GM10248 (cell line): ENCODE data around the gene PRKCQ.

Experiments used
- CTCF ChIA-PET: fragments of 300-600 bp; sonication (Branson Sonifier 250); formaldehyde crosslinking; extraction: SDS; loops from one replicate; lab custom pipeline; 2021; ENCODE audit warnings: antibody characterized with exemption; lab: Yijun Ruan, JAX
- POLR2A ChIA-PET: fragments of 350-650 bp; sonication (Branson Sonifier 250); formaldehyde crosslinking; extraction: SDS; loops from one replicate; lab custom pipeline; 2020; ENCODE audit warnings: antibody characterized with exemption; lab: Yijun Ruan, JAX
- DNase-seq: peaks from one replicate; pipeline ENCODE4 v3.0.0; 2012; ENCODE audit errors: extremely low spot score
- TF ChIP-seq, protein P1 (sequence below): IDR thresholded peaks from 2 replicates; pipeline ENCODE4 v1.5.1; 2012; ENCODE audit warnings: mild to moderate bottlenecking, low read depth; ENCODE audit errors: extremely low read depth, missing control alignments, control extremely low read depth

PRKCQ gene

DNA sequence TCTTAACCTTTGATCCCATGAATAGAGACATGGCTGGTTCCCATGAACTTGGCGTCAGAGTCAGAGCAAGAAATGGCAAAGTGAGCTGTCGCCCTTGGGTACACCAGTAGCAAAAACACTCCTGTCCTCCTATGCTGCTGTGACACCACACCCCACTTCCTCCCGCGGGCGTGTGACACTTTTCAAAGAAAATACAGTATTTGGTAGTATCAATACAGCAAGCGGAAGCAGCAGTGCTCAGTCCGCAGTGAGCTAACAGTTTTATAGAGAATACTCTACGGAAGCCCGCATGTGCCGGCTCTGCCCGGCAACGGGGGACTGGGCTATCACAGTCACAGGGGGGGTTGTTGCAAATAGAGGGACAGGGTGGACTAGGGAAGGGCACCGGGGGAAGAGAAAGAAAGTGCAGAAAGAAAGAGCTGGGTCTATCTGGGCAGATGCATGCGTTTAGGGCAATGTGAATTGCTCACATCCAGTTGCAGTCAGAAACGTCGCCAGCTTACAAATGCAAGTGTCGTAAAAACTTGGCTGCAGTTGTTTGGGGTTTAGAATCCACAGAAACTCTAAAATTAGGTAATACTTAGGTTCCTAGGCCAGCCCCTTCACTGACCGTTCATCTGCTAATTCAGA, 49.8 kb downstream of the PRKCQ start:
- DNase-seq, result no peak
- TF ChIP-seq, protein P1, sequence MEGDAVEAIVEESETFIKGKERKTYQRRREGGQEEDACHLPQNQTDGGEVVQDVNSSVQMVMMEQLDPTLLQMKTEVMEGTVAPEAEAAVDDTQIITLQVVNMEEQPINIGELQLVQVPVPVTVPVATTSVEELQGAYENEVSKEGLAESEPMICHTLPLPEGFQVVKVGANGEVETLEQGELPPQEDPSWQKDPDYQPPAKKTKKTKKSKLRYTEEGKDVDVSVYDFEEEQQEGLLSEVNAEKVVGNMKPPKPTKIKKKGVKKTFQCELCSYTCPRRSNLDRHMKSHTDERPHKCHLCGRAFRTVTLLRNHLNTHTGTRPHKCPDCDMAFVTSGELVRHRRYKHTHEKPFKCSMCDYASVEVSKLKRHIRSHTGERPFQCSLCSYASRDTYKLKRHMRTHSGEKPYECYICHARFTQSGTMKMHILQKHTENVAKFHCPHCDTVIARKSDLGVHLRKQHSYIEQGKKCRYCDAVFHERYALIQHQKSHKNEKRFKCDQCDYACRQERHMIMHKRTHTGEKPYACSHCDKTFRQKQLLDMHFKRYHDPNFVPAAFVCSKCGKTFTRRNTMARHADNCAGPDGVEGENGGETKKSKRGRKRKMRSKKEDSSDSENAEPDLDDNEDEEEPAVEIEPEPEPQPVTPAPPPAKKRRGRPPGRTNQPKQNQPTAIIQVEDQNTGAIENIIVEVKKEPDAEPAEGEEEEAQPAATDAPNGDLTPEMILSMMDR, result no peak
- POLR2A ChIA-PET, result no interaction called here
- CTCF ChIA-PET, result no interaction called here

DNA sequence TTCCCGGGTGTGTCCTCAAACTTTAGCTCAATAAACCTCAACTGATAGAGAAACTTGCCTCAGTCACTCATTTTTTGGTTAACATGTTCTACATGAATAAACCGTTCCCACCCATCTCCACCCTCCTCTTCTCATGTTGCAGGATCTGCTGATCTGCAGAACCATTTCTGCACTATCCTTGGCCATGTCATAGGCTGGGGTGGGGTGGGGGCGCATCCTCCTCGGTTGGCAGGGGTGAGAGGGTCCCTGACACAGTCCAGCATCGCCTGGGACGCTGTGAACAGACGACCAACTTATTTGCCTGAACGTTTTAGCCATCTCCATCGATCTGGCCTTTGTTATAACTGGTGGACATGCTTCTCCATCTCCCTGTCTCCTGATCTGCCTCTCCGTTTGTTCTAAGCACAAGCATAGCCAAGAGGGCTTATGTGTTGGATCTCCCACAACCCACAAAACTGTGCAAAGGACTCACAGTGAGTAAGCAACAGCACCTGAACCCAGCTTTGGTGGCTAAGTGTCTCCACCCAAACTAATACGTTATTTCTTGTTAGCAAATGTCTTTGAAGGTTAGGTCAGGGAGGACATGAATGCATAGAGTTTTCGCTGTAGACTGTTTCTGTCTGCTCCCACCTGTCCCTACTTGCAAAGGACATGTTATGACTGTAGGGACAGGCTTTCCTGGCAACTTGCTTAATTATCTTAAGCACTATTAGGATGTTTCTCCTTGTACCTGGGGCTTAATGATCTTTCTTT, 51.7 kb downstream of the PRKCQ start:
- DNase-seq, result no peak
- TF ChIP-seq, protein P1, result no peak
- ChIA-PET POLR2A (no interaction called here), CTCF (interaction anchor here (0.9 kb wide), 1 partner anchor 21 kb away, joined by 3 read pairs; no protein-coding TSS in a partner anchor)

DNA sequence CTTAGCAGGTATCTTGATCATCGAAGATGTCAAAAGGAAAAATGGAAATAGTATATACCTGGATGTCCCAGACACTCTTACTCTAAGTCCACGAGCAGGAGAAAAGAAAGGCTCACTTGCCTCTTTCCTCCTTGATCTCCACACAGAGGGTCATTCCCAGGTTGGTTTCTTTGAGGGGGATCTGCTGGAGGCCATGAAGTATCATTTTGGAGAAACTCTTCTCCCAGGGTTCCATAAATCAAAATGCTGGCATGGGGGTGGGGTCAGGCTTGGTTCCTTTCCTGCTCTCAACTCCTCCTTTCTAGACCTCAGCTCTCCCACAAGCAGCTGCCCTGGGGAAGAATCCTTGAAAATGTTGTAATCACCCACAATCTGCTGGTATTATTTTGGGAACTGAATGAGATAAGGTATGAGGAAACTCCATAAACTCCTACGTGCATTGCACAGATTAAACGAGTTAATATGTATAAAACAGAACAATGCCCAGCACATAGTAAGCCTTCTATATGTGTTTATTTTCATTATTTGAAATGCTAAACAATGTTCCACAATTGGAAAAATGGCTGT, 54.4 kb downstream of the PRKCQ start:
- DNase-seq, result no peak
- POLR2A ChIA-PET, result no interaction called here
- CTCF ChIA-PET, result no interaction called here
- TF ChIP-seq, protein P1, result no peak

DNA sequence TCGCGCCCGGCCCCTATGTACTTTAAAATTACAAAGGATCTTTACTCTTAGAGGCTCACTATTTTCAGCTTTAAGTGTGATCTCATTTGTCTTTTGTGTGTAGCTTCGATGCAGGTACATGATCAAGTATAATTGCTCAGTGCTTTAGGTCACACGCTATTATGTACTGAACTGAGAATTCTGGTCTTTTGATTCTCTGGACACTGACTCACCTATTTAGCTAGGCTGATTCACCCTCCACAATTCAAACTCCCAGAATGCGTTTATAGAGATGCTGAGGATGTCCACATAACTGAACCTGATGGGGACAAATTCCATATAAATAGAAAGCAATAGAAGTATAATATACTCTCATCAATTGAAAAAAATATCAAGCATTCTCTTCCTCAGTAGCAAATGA, 57.8 kb downstream of the PRKCQ start:
- no peak for DNase-seq
- CTCF ChIA-PET, result no interaction called here
- POLR2A ChIA-PET, result interaction anchor here (0.6 kb wide), 1 partner anchor 888 kb away, joined by 5 read pairs; the partner anchor contains the start of gene SFMBT2
- TF ChIP-seq, protein P1, result no peak

DNA sequence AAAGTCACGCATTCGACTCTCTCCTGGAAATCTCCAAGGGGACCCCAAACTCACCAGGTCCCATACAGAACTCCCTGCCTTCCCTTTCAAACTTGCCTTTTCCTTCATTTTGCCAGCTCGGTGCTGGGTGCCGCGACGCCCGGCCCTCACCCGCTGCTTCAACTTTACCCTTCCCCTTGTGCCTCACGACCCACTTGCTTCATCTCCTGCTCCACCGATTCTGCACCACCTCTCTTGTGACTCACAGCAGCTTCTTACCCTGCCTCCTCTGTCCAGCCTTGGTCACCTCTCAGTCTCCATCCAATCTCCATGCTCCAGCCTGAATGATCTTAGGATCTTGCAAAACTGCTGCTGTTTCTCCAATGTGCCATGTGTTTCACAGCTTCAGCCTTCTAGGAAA, 59.9 kb downstream of the PRKCQ start:
- POLR2A ChIA-PET, result no interaction called here

DNA sequence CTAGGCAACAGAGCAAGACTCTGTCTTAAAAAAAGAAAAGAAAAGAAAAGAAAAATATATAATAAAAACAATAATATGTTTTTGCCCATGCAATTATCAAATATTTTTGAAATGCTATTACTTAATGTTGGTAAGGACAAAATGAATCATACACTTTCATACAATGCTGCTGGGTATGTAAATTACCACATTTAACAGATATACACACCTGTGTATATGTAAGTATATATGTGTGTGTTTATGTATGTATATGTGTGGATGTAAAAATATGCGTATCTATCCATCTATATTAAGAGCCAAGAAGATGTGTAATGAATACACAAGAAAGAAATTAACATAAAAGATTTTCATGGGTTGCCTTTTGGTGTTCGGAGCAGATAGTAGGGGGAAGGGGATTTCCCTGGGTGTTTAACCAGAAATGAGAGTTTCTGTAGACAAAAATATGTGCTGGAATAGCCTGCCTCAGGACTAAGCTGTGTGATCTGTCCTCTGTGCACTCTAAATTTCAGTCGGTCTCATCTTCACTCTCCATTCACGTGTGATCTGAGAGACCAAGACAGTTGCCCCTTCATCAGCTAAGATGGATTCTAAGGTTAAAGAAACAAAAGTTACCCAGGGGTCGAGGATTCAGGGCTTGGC, 61.2 kb downstream of the PRKCQ start:
- DNase-seq, result no peak
- CTCF ChIA-PET, result interaction anchor here (1.0 kb wide), 1 partner anchor 646 kb away, joined by 3 read pairs; no protein-coding TSS in a partner anchor
- TF ChIP-seq, protein P1, result no peak
- POLR2A ChIA-PET, result no interaction called here

More for the DNA sequence above, 59.9 kb downstream of the PRKCQ start:
- TF ChIP-seq, protein P1, result no peak
- DNase-seq, result no peak
- CTCF ChIA-PET, result no interaction called here
